Measurements from ENCODE around the gene SFT2D1.

- TF ChIP-seq CTCF (IDR thresholded peaks at IDR 0.05; ENCODE audit: low read depth, low read length) (no peak), MAX (IDR thresholded peaks at IDR 0.05; ENCODE audit: low read depth, low read length) (no peak)
Observed at GRCh38 chr6:166286839-166287271, 55.5 kb downstream of the SFT2D1 start.
